Left lung (tissue), 14 donors: ENCODE data around the gene HMGN4. TPM values are rescaled to one million over a fixed set of nuclear protein-coding genes. Genes with fewer than 3 reads are reported as not detected.

Source experiments
- ATAC-seq: fragments of 200-7000 bp; cut with Tn5 transposase; one replicate; pipeline ENCODE4 v1.9.1; 2020; ENCODE audit warnings: moderate library complexity
- DNase-seq, 4 donors: peaks; one replicate each; pipeline ENCODE4 v3.0.0-alpha.2; 2013 to 2020
- H3K27ac ChIP-seq, 2 donors: fragments of 200-600 bp; sonication (generic) in 1 of 2; one replicate each; pipeline versions ENCODE4 v1.5.0 to v1.8.0; 2020 to 2021
- H3K27me3 ChIP-seq, 2 donors: fragments of 200-600 bp; sonication (generic) in 1 of 2; one replicate each; pipeline versions ENCODE4 v1.5.0 to v1.8.0; 2020 to 2021
- H3K36me3 ChIP-seq, 2 donors: fragments of 200-600 bp; sonication (generic) in 1 of 2; one replicate each; pipeline versions ENCODE4 v1.5.0 to v1.8.0; 2020 to 2021
- H3K4me1 ChIP-seq, 2 donors: fragments of 200-600 bp; one replicate each; pipeline ENCODE4 v1.8.0; 2021
- H3K4me3 ChIP-seq, 2 donors: fragments of 200-600 bp; sonication (generic) in 1 of 2; one replicate each; pipeline versions ENCODE4 v1.5.0 to v1.8.0; 2020 to 2021; ENCODE audit warnings: mild to moderate bottlenecking in 1 of 2
- H3K9me3 ChIP-seq, 2 donors: fragments of 200-600 bp; sonication (generic) in 1 of 2; one replicate each; pipeline versions ENCODE4 v1.5.0 to v1.8.0; 2020 to 2021
- CTCF ChIP-seq, 2 donors: fragments of 200-600 bp; sonication (generic) in 1 of 2; IDR thresholded peaks; one replicate each; pipeline versions ENCODE4 v1.5.0 to v1.8.0; 2021; ENCODE audit warnings: antibody characterized with exemption in 2 of 2
- intact Hi-C, 2 donors: fragments of 100-400 bp; cut with DNase I; formaldehyde crosslinking; loops; one replicate each; pipeline versions ENCODE4 v1.11.2 to v1.14.2; 2022
- long read RNA-seq, 12 donors: library from polyadenylated mRNA in 2 of 12; unstranded in 2 of 12; transcript quantifications; one replicate each; pipeline ENCODE4 v2.0.0 and lab custom pipeline, GENCODE V29; 2019 to 2026
- polyA plus RNA-seq, 6 donors: library from polyadenylated mRNA; unstranded; fragments of 120-200 nt; gene quantifications; one replicate each; pipeline ENCODE4 v1.2.1, GENCODE V29; 2013; ENCODE audit not compliant: insufficient read length in 6 of 6
- total RNA-seq, 2 donors: library from RNA; stranded (reverse); fragmentation: NEBNext Ultra II Directional; extraction: Animal tissue kit (Norgen Biotek cat#: 25700); gene quantifications; one replicate each; pipeline ENCODE4 v1.2.1, GENCODE V29; 2021
- donor health status: DM: no; HTN: yes; CAD: no.
- donor health status: DM: no; HTN: no; CAD: no.

HMGN4 gene
- total RNA-seq (10 to 100 TPM; 41.2 to 47.2 TPM), polyA plus RNA-seq (10 to 100 TPM; 73.2 to 83.1 (median 78.8) TPM)
- long read RNA-seq, donor 1, transcript HMGN4-201 (2 exons, 1,225 nt) = major isoform, 40 of 40 reads
- long read RNA-seq, donor 1, partial matches to known transcripts = 0 of 40 reads
- long read RNA-seq, donor 1, other reads (novel, unspliced or antisense) = 0 of 40 reads
- long read RNA-seq, donor 2, transcript HMGN4-201 (2 exons, 1,225 nt) = major isoform, 26 of 26 reads
- long read RNA-seq, donor 2, partial matches to known transcripts = 0 of 26 reads
- long read RNA-seq, donor 2, other reads (novel, unspliced or antisense) = 0 of 26 reads
- long read RNA-seq, donor 3, transcript HMGN4-201 (2 exons, 1,225 nt) = major isoform, 17 of 17 reads
- long read RNA-seq, donor 3, partial matches to known transcripts = 0 of 17 reads
- long read RNA-seq, donor 3, other reads (novel, unspliced or antisense) = 0 of 17 reads
- long read RNA-seq, donor 4, transcript HMGN4-201 (2 exons, 1,225 nt) = major isoform, 24 of 26 reads
- long read RNA-seq, donor 4, partial matches to known transcripts = 0 of 26 reads
- long read RNA-seq, donor 4, other reads (novel, unspliced or antisense) = 2 of 26 reads
- long read RNA-seq, donor 5, transcript HMGN4-201 (2 exons, 1,225 nt) = major isoform, 21 of 21 reads
- long read RNA-seq, donor 5, partial matches to known transcripts = 0 of 21 reads
- long read RNA-seq, donor 5, other reads (novel, unspliced or antisense) = 0 of 21 reads
- long read RNA-seq, donor 6, transcript HMGN4-201 (2 exons, 1,225 nt) = major isoform, 27 of 27 reads
- long read RNA-seq, donor 6, partial matches to known transcripts = 0 of 27 reads
- long read RNA-seq, donor 6, other reads (novel, unspliced or antisense) = 0 of 27 reads
- long read RNA-seq, donor 7, transcript HMGN4-201 (2 exons, 1,225 nt) = major isoform, 14 of 14 reads
- long read RNA-seq, donor 7, partial matches to known transcripts = 0 of 14 reads
- long read RNA-seq, donor 7, other reads (novel, unspliced or antisense) = 0 of 14 reads
- long read RNA-seq, donor 8, transcript HMGN4-201 (2 exons, 1,225 nt) = major isoform, 15 of 15 reads
- long read RNA-seq, donor 8, partial matches to known transcripts = 0 of 15 reads
- long read RNA-seq, donor 8, other reads (novel, unspliced or antisense) = 0 of 15 reads
- long read RNA-seq, donor 9, partial matches to known transcripts = 0 of 1 reads
- long read RNA-seq, donor 9, other reads (novel, unspliced or antisense) = 0 of 1 reads
- long read RNA-seq, donor 10, transcript HMGN4-201 (2 exons, 1,225 nt) = major isoform, 23 of 36 reads
- long read RNA-seq, donor 10, partial matches to known transcripts = 1 of 36 reads
- long read RNA-seq, donor 10, other reads (novel, unspliced or antisense) = 12 of 36 reads
- long read RNA-seq, donor 11, transcript HMGN4-201 (2 exons, 1,225 nt) = major isoform, 23 of 23 reads
- long read RNA-seq, donor 11, partial matches to known transcripts = 0 of 23 reads
- long read RNA-seq, donor 11, other reads (novel, unspliced or antisense) = 0 of 23 reads
- long read RNA-seq, donor 12, transcript HMGN4-201 (2 exons, 1,225 nt) = major isoform, 24 of 24 reads
- long read RNA-seq, donor 12, partial matches to known transcripts = 0 of 24 reads
- long read RNA-seq, donor 12, other reads (novel, unspliced or antisense) = 0 of 24 reads

DNA sequence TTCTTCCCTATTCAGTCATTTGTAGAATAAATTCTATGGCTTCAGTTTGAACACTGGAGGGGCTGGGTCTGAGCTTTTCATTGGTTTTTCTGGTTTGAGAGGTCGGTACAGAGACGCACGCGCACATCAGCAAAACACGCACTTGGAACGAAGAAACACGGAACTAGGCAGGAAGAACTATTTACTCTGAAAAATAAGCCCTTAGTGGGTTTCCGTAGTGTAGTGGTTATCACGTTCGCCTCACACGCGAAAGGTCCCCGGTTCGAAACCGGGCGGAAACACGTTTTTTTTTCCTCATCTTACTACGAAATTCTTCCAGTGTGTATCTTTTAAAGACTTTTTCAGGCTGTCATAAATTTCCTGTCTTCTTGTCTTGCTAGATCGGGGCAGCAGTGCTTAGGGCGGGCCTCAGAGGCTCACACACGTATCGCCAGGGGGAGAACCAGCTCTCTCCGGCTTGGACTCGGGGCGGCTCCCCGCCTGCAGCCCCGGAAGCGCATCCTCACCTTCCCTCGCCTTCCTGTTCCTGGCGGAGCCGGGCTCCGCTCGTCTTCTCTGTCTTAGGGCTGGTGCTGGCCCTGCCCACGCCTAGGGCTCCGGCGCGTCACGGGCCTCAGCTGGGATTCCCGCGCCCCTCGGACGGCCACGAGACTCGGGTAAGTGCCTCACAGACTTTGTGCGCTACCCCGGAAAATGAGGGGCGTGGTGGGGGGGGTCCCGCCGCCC, at the start of gene HMGN4:
HMGN4 (plus strand) TSS at position 521 of the 726 bp plus-strand sequence. CDS start 6,841 bp downstream, outside the sequence.
- TF ChIP-seq CTCF (IDR thresholded peaks at IDR 0.05) = no peak
- intact Hi-C loops = no loop called here
- peaks cover 9 to 37% of the 10 kb centered on the region in 2 donors for H3K4me1 ChIP-seq

GRCh38 chr6:26489996-26490964, 47.9 kb upstream of the HMGN4 start:
- Histone ChIP-seq H3K36me3 (no peaks in the 10 kb centered on the region), H3K4me3 (no peak overlapping the region), H3K27ac (no peak overlapping the region), H3K27me3 (no peaks in the 10 kb centered on the region), H3K9me3 (peaks cover 0 to 9% of the 10 kb centered on the region in 2 donors), H3K4me1 (no peaks in the 10 kb centered on the region)
- no peak for ATAC-seq
- intact Hi-C loops = no loop called here
- no peak for DNase-seq
- no peak for TF ChIP-seq CTCF (IDR thresholded peaks at IDR 0.05)

More for the DNA sequence above, at the start of gene HMGN4:
- Histone ChIP-seq H3K36me3 (peaks cover 0 to 13% of the 10 kb centered on the region in 2 donors), H3K27me3 (no peaks in the 10 kb centered on the region), H3K4me3 (peak within 1 kb of the TSS; percentile 82 to 85), H3K27ac (peak within 1 kb of the TSS; percentile 91 to 95), H3K9me3 (no peaks in the 10 kb centered on the region)
- DNase-seq = peak; percentile 87 to 97 (median 94)
- peak; percentile 88 for ATAC-seq

DNA sequence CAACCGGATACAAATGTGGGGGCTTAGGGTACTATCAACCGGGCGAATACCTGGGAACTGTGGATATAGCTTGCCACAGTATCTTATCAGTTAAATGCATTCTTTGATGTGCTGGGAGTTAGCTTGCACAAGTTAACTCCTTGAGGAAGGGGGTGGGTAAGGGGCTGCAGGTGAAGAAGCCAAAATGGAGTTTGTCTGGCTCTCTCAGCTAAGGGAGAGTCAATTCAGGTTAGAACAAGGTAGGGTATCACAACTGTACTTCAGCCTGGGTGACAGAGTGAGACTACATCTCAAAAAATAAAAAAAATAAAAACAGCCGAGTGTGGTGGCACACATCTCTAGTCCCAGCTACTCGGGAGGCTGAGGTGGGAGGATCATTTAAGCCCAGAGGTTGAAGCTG, 46.6 kb upstream of the HMGN4 start:
- DNase-seq (no peak), ATAC-seq (no peak)
- H3K4me3 ChIP-seq = no peak overlapping the region
- no peak for TF ChIP-seq CTCF (IDR thresholded peaks at IDR 0.05)
- H3K36me3 ChIP-seq = no peaks in the 10 kb centered on the region
- H3K27me3 ChIP-seq = no peaks in the 10 kb centered on the region
- peaks cover 0 to 9% of the 10 kb centered on the region in 2 donors for H3K9me3 ChIP-seq
- no peaks in the 10 kb centered on the region for H3K4me1 ChIP-seq
- H3K27ac ChIP-seq = no peak overlapping the region
- intact Hi-C loops = no loop called here
